ENCODE measurements around the gene RNF141. TPM values are rescaled to one million over a fixed set of nuclear protein-coding genes. Genes with fewer than 3 reads are reported as not detected.

The RNF141 gene
- total and polyA plus RNA-seq, 2 donors (not counting 1 experiment from before 2014, with no cell fraction given): 32.5 to 43.5 TPM

GRCh38 chr11:10519630-10520029 is 21.4 kb downstream of the RNF141 start:
- no peak for DNase-seq (ENCODE audit: low read depth in 2 of 2)
- Histone ChIP-seq H3K9ac (ENCODE audit: insufficient read depth, low read length) (no peak overlapping the region), H3K27me3 (ENCODE audit: control insufficient read depth, insufficient read depth, low read length) (no peaks in the 10 kb centered on the region), H3K4me1 (ENCODE audit: control insufficient read depth, extremely low read depth, insufficient read depth, low read length) (no peaks in the 10 kb centered on the region), H2AFZ (ENCODE audit: low read length) (no peak overlapping the region), H3K4me3 (replicated peaks in 1 of 4; ENCODE audit: control extremely low read depth in 1 of 4, insufficient read depth in 1 of 4, low read depth in 3 of 4, low read length in 4 of 4) (no peak overlapping the region), H3K79me2 (ENCODE audit: control insufficient read depth, insufficient read depth, low read length) (no peaks in the 10 kb centered on the region), H3K4me2 (ENCODE audit: extremely low read depth, insufficient read depth, low read length) (no peak overlapping the region), H3K36me3 (ENCODE audit: control insufficient read depth, insufficient read depth, low read length) (peaks cover 2% of the 10 kb centered on the region), H3K27ac (ENCODE audit: insufficient read depth, low read length) (no peak overlapping the region), H4K20me1 (ENCODE audit: control insufficient read depth, extremely low read depth, insufficient read depth, low read length) (no peaks in the 10 kb centered on the region), H3K9me3 (ENCODE audit: control insufficient read depth, insufficient read depth, low read depth, low read length) (no peaks in the 10 kb centered on the region)
- TF ChIP-seq, protein P1, sequence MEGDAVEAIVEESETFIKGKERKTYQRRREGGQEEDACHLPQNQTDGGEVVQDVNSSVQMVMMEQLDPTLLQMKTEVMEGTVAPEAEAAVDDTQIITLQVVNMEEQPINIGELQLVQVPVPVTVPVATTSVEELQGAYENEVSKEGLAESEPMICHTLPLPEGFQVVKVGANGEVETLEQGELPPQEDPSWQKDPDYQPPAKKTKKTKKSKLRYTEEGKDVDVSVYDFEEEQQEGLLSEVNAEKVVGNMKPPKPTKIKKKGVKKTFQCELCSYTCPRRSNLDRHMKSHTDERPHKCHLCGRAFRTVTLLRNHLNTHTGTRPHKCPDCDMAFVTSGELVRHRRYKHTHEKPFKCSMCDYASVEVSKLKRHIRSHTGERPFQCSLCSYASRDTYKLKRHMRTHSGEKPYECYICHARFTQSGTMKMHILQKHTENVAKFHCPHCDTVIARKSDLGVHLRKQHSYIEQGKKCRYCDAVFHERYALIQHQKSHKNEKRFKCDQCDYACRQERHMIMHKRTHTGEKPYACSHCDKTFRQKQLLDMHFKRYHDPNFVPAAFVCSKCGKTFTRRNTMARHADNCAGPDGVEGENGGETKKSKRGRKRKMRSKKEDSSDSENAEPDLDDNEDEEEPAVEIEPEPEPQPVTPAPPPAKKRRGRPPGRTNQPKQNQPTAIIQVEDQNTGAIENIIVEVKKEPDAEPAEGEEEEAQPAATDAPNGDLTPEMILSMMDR (conservative IDR thresholded peaks at IDR 0.05 in 1 of 2, IDR thresholded peaks at IDR 0.05 in 1 of 2; ENCODE audit: low read depth in 1 of 2, low read length in 2 of 2): no peak
- no peak for TF ChIP-seq EZH2 (IDR thresholded peaks at IDR 0.05; ENCODE audit: low read length, missing control alignments)

DNA sequence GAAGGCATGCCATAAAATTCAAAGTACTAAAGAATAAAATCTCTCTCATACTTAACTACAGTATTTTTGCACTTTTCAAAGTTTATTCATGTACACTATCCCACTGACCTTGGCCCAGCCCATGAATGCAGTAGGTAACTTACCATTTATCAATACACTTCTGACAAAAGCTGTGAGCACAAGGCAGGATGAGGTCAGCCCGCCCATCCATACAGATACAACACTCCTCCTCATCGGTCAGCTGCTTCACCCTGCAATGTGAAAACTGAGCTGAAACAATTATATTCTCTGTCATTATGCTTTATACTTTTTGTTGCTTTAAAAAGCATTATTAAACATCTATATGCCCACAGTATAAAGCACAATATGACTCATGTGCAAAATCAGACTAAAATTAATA is 22.1 kb downstream of the RNF141 start:
- Histone ChIP-seq H3K36me3 (ENCODE audit: control insufficient read depth, insufficient read depth, low read length) (peaks cover 2% of the 10 kb centered on the region), H3K9ac (ENCODE audit: insufficient read depth, low read length) (no peak overlapping the region)

DNA sequence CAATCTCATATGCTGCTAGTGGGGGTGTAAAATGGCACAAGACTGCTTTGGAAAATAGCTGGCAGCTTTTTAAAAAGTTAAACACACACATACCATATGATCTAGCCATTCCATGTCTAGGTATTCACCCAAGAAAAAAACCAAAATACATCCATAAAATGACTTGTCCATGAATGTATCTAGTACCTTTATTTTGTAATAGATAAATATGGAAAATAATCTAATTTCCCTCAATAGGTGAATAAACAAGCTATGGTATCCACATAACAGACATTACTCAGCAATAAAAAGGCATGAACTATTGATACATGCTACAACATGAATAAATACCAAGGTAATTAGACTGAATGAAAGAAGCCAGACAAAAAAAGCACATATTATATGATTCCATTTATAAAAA is 22.9 kb downstream of the RNF141 start:
- Histone ChIP-seq H3K27me3 (ENCODE audit: control insufficient read depth, insufficient read depth, low read length) (no peaks in the 10 kb centered on the region), H3K9ac (ENCODE audit: insufficient read depth, low read length) (no peak overlapping the region)
- no peak for DNase-seq (ENCODE audit: low read depth in 2 of 2)

More for the DNA sequence above, 22.1 kb downstream of the RNF141 start:
- Histone ChIP-seq H2AFZ (ENCODE audit: low read length) (no peak overlapping the region), H3K4me1 (ENCODE audit: control insufficient read depth, extremely low read depth, insufficient read depth, low read length) (peaks cover 2% of the 10 kb centered on the region), H3K9me3 (ENCODE audit: control insufficient read depth, insufficient read depth, low read depth, low read length) (no peaks in the 10 kb centered on the region), H3K27me3 (ENCODE audit: control insufficient read depth, insufficient read depth, low read length) (no peaks in the 10 kb centered on the region), H4K20me1 (ENCODE audit: control insufficient read depth, extremely low read depth, insufficient read depth, low read length) (no peaks in the 10 kb centered on the region), H3K4me3 (replicated peaks in 1 of 4; ENCODE audit: control extremely low read depth in 1 of 4, insufficient read depth in 1 of 4, low read depth in 3 of 4, low read length in 4 of 4) (no peak overlapping the region), H3K79me2 (ENCODE audit: control insufficient read depth, insufficient read depth, low read length) (no peaks in the 10 kb centered on the region), H3K27ac (ENCODE audit: insufficient read depth, low read length) (no peak overlapping the region), H3K4me2 (ENCODE audit: extremely low read depth, insufficient read depth, low read length) (no peak overlapping the region)
- TF ChIP-seq, protein P1 (conservative IDR thresholded peaks at IDR 0.05 in 1 of 2, IDR thresholded peaks at IDR 0.05 in 1 of 2; ENCODE audit: low read depth in 1 of 2, low read length in 2 of 2): no peak
- TF ChIP-seq EZH2 (IDR thresholded peaks at IDR 0.05; ENCODE audit: low read length, missing control alignments): no peak
- DNase-seq (ENCODE audit: low read depth in 2 of 2): no peak

More for the DNA sequence above, 22.9 kb downstream of the RNF141 start:
- Histone ChIP-seq H3K9me3 (ENCODE audit: control insufficient read depth, insufficient read depth, low read depth, low read length) (no peaks in the 10 kb centered on the region), H3K27ac (ENCODE audit: insufficient read depth, low read length) (no peak overlapping the region), H3K36me3 (ENCODE audit: control insufficient read depth, insufficient read depth, low read length) (peaks cover 2% of the 10 kb centered on the region), H4K20me1 (ENCODE audit: control insufficient read depth, extremely low read depth, insufficient read depth, low read length) (no peaks in the 10 kb centered on the region), H3K79me2 (ENCODE audit: control insufficient read depth, insufficient read depth, low read length) (no peaks in the 10 kb centered on the region), H3K4me1 (ENCODE audit: control insufficient read depth, extremely low read depth, insufficient read depth, low read length) (peaks cover 2% of the 10 kb centered on the region), H3K4me3 (replicated peaks in 1 of 4; ENCODE audit: control extremely low read depth in 1 of 4, insufficient read depth in 1 of 4, low read depth in 3 of 4, low read length in 4 of 4) (no peak overlapping the region), H2AFZ (ENCODE audit: low read length) (no peak overlapping the region), H3K4me2 (ENCODE audit: extremely low read depth, insufficient read depth, low read length) (no peak overlapping the region)
- no peak for TF ChIP-seq EZH2 (IDR thresholded peaks at IDR 0.05; ENCODE audit: low read length, missing control alignments)
- TF ChIP-seq, protein P1 (conservative IDR thresholded peaks at IDR 0.05 in 1 of 2, IDR thresholded peaks at IDR 0.05 in 1 of 2; ENCODE audit: low read depth in 1 of 2, low read length in 2 of 2): no peak

Measured in fibroblast of lung (primary cell).